CD4-positive, alpha-beta T cell treated with Interleukin-6 for 4 hours (primary cell): ENCODE data around the gene POMZP3.
"Not testable (repeated sequence)": the region's sequence is repeated elsewhere in the genome, so short reads cannot be mapped to it uniquely, and the experiment has no call there.

Source experiments
- DNase-seq: peaks from one replicate; pipeline ENCODE4 v3.0.0-alpha.2; 2020; ENCODE audit warnings: mixed read lengths

Gene POMZP3

DNA sequence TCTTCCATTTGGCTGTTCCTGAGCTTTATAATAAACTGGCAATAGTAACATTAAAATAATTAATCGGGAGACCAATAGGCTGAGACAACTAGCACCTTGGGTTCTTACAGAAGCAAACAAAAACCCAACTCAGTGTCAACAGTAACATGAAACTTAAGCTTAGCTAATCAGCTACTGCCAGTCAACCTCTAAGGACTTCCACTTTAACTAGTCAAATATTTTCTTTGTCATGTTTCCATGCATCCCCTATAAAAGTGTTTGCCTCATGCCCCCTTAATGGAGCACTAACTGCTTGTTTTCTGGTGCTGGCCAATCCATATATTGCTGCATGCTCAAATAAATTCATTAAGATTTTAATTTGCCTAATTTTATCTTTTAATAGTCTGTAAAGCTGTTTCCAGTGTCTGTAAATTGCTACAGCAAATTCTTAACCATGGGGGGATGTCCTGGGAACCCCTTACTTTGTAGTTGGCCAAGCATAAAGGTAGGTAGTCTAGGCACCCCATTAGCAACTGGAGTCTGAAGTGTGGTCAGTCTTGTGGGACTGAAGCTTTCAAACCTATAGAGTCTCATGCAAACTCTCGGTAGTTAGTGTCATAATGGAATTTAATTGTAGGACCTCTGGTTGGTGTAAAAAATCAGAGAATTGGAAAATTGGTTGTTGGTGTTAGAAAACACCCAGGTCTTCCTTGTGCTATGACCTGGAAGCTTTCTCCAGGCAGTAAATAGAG, 40.3 kb downstream of the POMZP3 start:
- DNase-seq = not testable (repeated sequence)

DNA sequence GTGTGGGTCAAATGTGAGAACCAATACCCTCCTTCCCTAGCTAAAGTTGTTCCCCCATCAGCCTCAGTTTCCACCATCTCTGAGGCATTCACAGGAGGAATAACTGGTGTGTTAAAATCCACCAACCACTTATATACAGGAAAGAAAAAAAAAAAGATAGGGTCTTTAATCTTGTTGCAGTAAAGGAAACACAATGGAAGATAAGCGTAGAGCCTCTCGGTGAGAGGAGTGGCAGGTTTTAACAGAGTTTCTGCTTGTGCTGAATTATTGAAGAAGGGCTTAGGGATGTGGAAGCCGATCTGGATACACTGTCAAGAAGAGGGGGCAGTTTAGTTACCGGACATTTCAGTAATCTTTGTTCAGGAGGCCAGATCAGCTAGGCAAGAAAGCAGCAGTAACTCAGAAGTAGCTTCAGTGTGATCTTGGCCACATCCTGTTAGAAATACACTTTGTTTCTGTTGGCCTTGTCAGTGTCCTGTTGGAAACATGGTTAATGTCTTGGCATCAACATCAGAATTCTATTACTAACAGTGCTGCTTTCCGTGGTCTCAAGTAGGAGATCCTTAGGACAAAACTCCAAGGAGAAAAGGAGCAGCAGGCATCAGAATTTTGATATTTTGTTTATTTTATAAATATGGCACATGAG, 43.3 kb downstream of the POMZP3 start:
- not testable (repeated sequence) for DNase-seq

DNA sequence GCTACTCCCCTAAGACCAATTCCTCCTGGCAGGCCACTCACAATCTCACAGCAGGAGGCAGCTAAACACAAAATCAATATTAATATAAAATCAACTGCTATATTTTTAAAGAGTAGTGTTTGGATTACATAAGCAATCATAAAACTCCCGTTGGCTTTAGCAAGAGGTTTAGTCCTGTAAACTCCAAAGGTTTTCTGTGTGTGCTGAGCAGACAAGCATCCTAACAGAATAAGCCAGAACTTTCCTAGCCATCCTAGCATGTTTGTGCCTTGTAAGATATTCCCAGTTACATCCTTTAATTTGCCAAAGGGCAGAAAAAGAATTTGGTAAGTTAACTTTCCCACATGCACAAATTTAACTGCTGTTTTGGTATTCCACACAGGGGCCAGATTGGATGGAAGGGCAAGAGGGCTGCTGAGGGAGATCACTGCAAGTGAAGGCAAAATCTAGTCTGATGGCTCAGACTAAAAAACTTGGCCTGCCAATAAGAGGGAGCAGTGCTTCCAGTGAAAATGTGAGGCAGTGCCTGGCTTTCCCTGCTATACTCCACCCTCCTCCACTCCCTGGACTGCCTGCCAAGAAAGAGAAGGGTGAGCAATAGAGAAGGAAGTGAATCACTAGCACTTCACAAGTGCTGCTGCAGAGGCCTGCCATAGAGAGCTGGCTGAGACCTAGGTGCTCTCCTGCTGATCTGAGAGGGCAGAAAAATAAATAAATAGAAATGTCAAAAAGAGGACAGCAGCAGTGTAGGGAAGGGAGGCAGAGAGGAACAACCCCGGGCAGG, 44.0 kb downstream of the POMZP3 start:
- peak; percentile 16 for DNase-seq

DNA sequence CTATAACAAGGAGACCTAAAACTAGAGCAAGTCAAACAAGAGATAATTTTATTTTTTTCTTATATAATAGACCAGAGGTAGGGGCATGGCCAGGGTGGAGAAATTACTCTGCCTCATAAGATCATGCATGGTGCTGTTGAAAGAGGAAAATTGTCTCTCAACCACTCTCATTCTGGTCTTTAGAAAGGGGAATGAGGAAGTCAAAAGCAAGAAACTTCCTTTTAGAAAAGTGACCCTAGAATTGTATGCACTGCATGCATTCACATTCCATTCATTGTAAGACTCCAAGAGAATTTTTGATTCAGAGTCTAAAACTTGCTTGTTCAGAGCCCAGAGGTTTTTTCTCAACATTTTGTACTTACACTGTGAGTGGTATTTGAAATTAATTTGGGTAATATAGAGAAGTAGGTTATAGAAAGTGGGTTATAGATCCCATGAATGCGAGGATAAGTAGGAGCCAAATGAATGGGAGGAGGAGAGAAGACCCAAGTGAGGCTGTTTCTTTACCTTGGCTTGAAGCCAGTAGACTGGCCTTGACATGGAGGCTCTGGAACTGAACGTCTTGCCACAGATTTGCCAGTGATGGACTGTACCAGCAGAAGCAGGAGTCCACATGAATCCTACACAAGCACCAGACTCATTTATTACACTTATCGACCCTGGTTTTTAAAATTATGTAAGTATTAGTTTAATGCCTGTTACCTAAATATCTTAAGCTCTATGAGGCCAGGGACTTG, 51.0 kb downstream of the POMZP3 start:
- not testable (repeated sequence) for DNase-seq

DNA sequence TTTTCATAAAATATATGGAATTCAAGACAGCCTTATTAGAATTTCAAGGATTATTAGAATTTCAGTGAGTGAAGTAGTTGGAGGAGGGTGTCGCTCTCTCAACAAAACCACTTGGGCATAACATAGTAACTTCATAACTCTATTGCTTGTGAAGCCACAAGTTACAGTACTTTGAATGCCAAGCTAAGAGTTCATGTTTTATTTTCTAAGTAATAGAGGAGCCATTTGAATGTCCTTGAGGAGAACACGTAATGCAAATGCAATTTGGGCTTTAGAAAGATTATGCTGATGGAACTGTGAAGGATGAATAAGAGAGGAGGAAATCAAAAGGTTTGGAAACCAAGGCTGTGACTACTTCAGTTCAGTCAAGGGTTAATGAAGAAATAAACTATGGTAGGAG, 51.6 kb downstream of the POMZP3 start:
- DNase-seq = not testable (repeated sequence)

DNA sequence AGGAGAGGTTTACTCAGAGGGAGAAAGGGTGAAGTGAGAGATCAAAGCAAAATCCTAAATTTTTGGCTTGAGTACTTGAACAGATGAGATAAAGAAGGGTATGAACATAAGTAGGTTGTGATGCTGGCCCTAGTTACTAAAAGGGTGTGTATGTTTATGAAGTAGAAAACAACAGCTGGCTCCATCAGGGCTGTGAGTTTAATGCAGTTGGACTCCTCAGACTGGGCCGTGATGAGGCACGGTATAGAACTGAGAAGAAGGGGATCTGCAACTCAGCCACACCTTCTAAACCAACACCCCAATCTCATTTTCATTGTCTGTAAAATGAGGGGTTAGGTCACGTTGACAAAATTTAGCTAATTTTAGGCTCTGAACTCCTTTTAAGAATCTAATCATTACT, 54.8 kb downstream of the POMZP3 start:
- DNase-seq = not testable (repeated sequence)

DNA sequence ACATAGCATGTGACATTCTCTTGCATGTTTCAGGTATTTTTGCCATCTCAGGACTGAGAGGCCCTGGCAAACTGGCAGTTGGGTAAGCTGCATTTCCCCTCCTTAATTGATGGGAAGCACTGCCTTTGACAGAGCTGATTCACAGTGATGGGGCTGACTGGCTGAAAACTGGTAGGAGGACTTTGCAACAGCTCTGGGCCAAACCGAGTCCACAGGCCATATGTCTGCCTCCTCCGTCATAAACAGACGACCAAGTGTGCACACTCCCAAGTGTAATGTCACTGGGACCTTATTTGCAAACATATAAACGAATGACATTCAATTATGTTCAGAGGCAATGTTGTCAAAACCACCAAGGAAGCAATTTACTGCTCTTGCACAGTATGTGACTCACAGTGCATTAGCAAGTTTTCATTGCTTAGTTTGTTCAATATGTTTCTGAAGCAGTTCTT, 56.7 kb downstream of the POMZP3 start:
- not testable (repeated sequence) for DNase-seq

DNA sequence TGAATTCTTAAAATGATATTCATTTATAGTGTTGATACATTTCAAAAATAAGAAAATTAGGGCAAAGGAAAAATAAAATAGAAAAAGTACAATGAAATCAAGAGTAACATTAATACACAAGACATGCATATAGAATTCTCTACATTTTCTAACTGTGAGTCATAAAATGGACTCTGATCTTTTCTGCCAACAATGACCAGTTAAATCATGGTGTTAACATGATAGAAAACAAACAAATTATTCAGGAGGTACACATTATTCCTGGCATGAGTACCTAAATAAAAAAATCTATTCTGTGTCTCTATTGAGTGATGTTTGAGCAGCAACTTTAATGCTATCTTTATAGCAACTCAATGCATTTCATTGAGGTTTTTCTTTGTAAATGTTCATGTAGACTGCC, 58.3 kb downstream of the POMZP3 start:
- DNase-seq = not testable (repeated sequence)

DNA sequence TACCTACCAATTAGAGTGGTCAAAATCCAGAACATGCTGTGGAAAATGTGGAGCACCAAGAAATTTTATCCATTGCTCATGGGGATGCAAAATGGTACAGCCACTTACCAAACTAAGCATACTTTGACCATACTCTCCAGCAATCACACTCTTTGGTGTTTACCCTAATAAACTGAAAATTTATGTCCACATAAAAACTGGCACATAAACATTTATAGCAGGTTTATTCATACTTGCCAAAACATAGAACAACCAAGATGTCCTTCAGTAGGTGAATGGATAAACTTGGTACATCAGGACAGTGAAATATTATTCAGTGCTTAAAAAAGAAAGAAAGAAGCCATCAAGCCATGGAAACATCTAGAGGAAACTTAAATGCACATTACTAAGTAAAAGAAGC, 59.3 kb downstream of the POMZP3 start:
- not testable (repeated sequence) for DNase-seq

DNA sequence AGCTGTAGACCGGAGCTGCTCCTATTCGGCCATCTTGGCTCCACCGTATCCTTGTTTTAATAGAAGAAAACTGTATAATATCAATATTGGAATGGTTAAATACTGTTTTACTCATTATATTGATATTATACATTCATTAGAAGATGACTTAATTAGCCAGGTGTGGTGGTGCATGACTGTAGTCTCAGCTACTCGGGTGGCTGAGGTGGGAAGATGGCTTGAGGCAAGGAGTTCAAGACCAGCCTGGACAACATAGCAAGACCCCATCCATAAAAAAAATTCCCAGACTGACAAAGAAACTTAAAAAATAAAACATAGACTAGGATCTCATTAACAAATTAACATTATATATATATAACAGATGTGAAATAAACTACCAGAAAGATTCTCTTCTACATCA, 59.8 kb downstream of the POMZP3 start:
- DNase-seq = not testable (repeated sequence)

DNA sequence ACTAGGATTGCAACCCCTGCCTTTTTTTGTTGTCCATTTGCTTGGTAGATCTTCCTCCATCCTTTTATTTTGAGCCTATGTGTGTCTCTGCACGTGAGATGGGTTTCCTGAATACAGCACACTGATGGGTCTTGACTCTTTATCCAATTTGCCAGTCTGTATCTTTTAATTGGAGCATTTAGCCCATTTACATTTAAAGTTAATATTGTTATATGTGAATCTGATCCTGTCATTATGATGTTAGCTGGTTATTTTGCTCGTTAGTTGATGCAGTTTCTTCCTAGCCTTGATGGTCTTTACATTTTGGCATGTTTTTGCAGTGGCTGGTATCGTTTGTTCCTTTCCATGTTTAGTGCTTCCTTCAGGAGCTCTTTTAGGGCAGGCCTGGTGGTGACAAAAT, 62.1 kb downstream of the POMZP3 start:
- DNase-seq = not testable (repeated sequence)

DNA sequence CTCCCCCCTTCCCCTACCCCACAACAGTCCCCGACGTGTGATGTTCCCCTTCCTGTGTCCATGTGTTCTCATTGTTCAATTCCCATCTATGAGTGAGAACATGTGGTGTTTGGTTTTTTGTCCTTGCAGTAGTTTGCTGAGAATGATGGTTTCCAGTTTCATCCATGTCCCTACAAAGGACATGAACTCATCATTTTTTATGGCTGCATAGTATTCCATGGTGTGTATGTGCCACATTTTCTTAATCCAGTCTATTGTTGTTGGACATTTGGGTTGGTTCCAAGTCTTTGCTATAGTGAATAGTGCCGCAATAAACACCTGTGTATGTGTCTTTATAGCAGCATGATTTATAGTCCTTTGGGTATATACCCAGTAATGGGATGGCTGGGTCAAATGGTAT, 65.7 kb downstream of the POMZP3 start:
- DNase-seq = not testable (repeated sequence)

DNA sequence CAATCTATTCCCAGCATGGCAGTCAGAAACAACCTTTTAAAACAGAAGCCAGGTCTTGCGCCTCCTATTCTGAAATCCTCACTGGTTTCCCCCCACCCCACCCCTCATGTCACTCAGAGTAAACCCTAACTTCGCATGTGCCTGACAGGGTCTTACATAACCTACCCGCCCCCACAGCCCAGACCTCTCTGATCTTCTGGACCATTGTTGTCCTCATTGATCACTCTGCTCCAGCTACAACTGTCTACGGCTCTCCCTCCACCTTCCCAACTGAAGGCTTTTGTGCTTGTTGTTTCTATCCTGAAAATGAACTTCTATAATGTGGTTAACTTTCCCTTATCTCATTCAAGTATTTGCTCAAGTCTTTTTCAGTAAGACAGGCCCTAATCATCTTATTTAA, 66.9 kb downstream of the POMZP3 start:
- not testable (repeated sequence) for DNase-seq
